Activated CD8-positive, alpha-beta memory T cell treated with anti-CD3 and anti-CD28 coated beads, Interleukin-2, amount 50 U/mL, for 1 hour (primary cell): ENCODE data around the gene KCND2.
"Not testable (repeated sequence)": the region's sequence is repeated elsewhere in the genome, so short reads cannot be mapped to it uniquely, and the experiment has no call there.

Experiments used
- DNase-seq: peaks from one replicate; pipeline ENCODE4 v3.0.0-alpha.2; 2020; ENCODE audit errors: extremely low read depth

KCND2 gene

GRCh38 chr7:120743128-120743527, 470.2 kb downstream of the KCND2 start:
- DNase-seq = no peak

- no peak for DNase-seq
These were observed 487.1 kb downstream of the KCND2 start for GRCh38 chr7:120760050-120760449.

- no peak for DNase-seq
These were observed 487.9 kb downstream of the KCND2 start for GRCh38 chr7:120760851-120761250.

- no peak for DNase-seq
These were observed 497.2 kb downstream of the KCND2 start for GRCh38 chr7:120770206-120770605.

- DNase-seq = no peak
These were observed 501.5 kb downstream of the KCND2 start for GRCh38 chr7:120774481-120774880.

GRCh38 chr7:120775755-120776154, 502.8 kb downstream of the KCND2 start:
- no peak for DNase-seq

GRCh38 chr7:120779078-120779477, 506.1 kb downstream of the KCND2 start:
- not testable (repeated sequence) for DNase-seq

- DNase-seq = not testable (repeated sequence)
These were observed 507.5 kb downstream of the KCND2 start for GRCh38 chr7:120780451-120780850.

- no peak for DNase-seq
These were observed 508.0 kb downstream of the KCND2 start for GRCh38 chr7:120780938-120781337.

GRCh38 chr7:120781924-120782323, 508.9 kb downstream of the KCND2 start:
- not testable (repeated sequence) for DNase-seq

- DNase-seq = no peak
These were observed 510.3 kb downstream of the KCND2 start for GRCh38 chr7:120783273-120783672.

GRCh38 chr7:120783721-120784120, 510.7 kb downstream of the KCND2 start:
- DNase-seq = no peak

GRCh38 chr7:120785095-120785494, 512.1 kb downstream of the KCND2 start:
- DNase-seq = no peak

- DNase-seq = no peak
These were observed 519.3 kb downstream of the KCND2 start for GRCh38 chr7:120792091-120792860.

- no peak for DNase-seq
These were observed 519.8 kb downstream of the KCND2 start for GRCh38 chr7:120792861-120793130.

GRCh38 chr7:120793213-120793936, 520.4 kb downstream of the KCND2 start:
- DNase-seq = no peak

GRCh38 chr7:120794106-120794729, 521.2 kb downstream of the KCND2 start:
- DNase-seq = no peak

- DNase-seq = no peak
These were observed 524.2 kb downstream of the KCND2 start for GRCh38 chr7:120797026-120797645.

GRCh38 chr7:120799147-120799546, 526.2 kb downstream of the KCND2 start:
- no peak for DNase-seq
